Measurements from ENCODE around the gene ITPA.
"Not testable (repeated sequence)": the region's sequence is repeated elsewhere in the genome, so short reads cannot be mapped to it uniquely, and the experiment has no call there.

ITPA gene

DNA sequence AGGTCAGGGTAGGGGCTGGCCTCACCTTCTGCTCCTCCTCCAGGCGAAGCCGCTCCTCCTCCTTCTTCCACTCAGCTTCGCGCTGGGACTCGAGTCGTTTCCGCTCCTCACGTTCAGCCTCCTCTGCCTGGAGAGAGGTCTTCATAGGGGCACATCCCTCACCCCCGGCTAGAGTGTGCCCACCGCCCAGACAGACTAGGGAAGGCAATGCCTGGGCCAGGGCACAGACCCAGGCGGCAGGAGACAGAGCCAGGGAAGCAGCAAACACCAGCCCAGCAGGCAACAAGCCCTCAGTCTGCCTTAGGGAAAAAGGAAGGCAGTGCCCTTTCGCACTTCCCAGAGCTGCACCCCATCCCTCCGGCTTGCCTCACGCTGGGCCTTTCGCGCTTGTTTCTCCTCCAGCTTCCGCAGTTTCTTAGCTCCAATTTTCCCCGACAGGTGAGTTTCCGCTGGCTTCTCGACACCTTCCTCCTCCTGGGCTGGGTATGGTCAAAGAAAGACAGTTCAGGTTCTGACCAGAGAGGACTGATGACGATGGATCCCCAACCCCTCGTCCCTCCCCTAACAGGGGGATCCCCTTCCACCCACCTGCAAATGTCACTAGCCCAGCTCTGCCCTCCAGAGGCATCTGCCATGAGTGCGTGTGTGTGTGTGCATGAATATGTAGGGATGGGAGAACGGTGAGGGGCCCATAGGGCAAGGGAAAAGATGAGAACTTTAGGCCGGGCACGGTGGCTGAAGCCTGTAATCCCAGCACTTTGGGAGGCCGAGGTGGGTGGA, 9.1 kb upstream of the ITPA start:
- no peak for DNase-seq (ENCODE audit: low read depth in 2 of 2)

DNA sequence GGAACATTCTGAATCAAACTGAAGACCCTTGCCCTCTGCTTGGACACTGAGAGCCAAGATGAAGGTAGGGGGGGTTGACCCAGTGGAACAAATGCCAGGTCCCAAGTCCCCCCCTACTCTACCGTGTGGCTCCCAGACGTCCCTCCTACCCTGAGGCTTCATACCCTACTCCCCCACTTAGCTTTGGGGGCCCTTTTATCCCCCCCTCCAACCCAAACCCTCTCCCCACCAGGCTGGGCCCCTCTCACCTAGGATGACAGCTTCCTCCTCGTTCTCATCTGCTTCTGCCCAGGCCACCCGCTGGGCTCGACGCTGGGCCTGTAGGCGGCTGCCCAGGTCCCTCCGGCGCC, 6.4 kb upstream of the ITPA start:
- no peak for DNase-seq (ENCODE audit: low read depth in 2 of 2)

GRCh38 chr20:3203315-3204123, 5.8 kb upstream of the ITPA start:
- DNase-seq (ENCODE audit: low read depth in 2 of 2), result peak in 1 of 2 donors; percentile 45

- DNase-seq (ENCODE audit: low read depth in 2 of 2), result peak; percentile 81 to 93
These were observed 5.0 kb upstream of the ITPA start, which contains the start of gene DDRGK1 for GRCh38 chr20:3204124-3204794. DDRGK1 (minus strand) TSS chr20:3204682; CDS start chr20:3204627, 55 bp downstream.

DNA sequence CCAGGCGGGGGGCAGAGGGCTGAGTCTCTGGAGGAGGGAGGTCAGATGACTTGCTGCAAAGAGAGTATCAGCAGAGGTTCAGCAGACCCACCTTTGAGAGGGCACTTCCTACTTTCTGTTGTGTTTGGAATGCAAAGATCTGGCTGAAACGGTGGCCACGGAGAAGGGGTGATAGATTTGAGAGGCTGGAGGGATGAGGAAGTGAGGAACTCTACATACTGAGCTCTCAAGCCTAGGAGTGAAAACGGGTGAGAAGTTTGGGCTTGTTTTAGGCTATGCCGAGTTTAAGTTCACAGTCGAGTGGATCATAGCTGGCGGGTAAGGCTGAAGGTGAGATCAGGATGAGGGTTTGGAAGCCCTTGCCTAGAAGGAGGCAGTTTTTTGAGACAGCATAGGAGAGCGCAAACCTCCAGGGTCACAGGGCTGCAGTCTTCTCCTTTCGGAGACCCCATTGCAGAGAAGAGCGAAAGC, 477 bp upstream of the ITPA start:
- no peak for DNase-seq (ENCODE audit: low read depth in 2 of 2)

GRCh38 chr20:3209946-3210317, 634 bp downstream of the ITPA start:
- no peak for DNase-seq (ENCODE audit: low read depth in 2 of 2)

GRCh38 chr20:3210346-3210745, 1.0 kb downstream of the ITPA start:
- no peak for DNase-seq (ENCODE audit: low read depth in 2 of 2)

GRCh38 chr20:3213226-3213625, 3.9 kb downstream of the ITPA start:
- no peak for DNase-seq (ENCODE audit: low read depth in 2 of 2)

DNA sequence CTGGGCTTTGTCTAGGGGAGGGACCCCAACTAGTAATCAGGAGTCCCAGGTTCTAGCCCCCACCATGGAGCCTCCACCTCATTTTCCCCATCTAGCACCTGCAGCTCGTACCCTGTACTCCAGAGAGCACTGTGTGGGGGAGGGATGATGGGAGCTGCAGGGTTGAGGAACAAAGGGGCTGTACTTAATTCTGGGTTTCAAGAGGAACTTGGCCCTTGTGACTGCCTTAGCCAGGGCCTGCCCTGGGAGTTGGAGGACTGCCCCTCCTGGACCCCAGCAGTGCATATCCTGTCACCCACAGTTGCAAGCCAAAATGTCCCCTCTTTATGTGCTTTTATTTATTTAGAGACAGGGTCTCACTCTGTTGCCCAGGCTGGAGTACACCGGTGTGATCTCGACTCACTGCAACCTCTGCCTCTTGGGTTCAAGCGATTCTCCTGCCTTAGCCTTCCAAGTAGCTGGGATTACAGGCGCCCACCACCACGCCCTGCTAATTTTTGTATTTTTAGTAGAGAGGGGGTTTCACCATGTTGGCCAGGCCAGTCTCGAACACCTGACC, 6.1 kb downstream of the ITPA start:
- not testable (repeated sequence) for DNase-seq (ENCODE audit: low read depth in 2 of 2)

GRCh38 chr20:3218307-3218988, 9.2 kb downstream of the ITPA start:
- peak; percentile 76 to 80 for DNase-seq (ENCODE audit: low read depth in 2 of 2)

GRCh38 chr20:3221398-3222226, 12.3 kb downstream of the ITPA start:
- DNase-seq (ENCODE audit: low read depth in 2 of 2), result no peak

DNA sequence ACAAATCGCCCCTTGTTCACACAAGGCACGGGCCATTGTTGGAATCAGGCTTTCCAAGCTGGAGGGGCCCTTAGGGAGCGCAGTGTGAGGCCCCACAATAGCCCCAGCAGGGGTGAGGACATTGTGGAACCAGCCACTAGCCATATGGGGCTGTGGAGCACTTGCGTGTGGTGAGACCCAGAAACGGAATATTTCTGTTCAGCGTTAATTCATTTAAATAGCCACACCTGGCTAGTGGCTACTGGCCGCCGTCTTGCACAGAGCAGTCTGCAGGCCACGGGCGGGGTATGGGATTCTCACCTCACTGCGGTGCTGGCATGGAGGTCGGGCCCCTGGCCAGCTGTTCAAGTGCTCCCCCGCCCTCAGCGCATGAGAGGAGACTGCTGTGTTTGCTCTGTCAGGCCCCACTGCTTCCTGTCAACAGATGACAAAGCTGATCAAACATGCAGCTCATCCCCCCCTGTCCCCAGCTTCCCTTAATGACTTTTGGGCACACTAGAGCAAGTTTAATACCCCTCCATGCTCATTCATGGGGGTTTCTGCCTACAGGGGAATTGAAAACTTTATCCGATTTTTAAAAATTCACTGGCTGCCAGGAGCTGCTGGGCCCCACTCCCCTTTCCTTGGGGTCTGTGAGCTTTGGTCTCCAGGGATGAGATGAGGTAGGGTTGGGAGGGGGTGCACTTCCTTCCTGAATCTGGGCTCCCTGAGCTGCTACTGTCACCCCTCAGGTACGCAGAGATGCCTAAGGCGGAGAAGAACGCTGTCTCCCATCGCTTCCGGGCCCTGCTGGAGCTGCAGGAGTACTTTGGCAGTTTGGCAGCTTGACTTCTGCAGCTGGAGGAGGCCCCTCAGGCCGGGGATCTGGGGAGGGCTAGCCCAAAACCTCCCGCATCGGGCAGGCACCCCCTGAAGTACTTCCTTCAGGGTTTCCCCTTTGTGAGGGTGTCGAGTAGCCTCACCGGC, 13.6 kb downstream of the ITPA start:
- DNase-seq (ENCODE audit: low read depth in 2 of 2), result no peak

- no peak for DNase-seq (ENCODE audit: low read depth in 2 of 2)
These were observed 14.3 kb downstream of the ITPA start for GRCh38 chr20:3223651-3223993.

DNA sequence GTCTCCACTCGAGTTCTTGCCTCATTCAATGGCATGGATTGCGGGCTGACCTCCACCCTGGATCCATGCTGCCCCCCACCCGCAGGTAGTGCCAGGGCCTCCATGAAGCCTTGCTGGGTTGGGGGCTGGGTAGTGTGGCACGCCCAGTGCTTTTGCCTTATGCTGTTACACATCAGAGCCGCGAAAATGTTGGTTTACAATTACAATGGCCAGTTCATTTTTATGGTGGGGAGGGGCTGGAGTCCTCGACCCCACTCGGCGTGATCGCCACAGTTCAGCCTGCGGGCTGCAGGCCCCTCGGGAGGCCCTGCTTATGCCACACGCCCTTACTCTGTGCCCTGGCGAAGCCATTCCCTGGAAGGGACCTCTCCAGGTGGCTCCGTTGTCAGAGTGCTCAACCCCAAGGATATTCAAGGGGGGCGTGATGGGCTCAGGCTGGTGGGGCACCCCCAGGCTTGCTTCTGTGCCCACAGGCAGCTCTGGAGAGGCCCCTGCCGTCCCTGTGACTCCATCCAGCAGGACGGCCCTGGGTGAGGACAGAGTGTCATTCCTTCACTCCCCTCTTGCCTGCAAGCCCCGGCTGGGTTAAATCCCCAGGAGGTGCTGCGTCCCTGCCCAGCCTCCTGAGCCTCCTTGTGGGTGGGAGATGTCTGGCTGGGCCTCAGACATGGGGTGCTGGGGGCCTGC, 14.8 kb downstream of the ITPA start:
- no peak for DNase-seq (ENCODE audit: low read depth in 2 of 2)

GRCh38 chr20:3224681-3225421, 15.6 kb downstream of the ITPA start:
- DNase-seq (ENCODE audit: low read depth in 2 of 2), result no peak

- no peak for DNase-seq (ENCODE audit: low read depth in 2 of 2)
These were observed 16.8 kb downstream of the ITPA start for GRCh38 chr20:3226093-3226492.

DNA sequence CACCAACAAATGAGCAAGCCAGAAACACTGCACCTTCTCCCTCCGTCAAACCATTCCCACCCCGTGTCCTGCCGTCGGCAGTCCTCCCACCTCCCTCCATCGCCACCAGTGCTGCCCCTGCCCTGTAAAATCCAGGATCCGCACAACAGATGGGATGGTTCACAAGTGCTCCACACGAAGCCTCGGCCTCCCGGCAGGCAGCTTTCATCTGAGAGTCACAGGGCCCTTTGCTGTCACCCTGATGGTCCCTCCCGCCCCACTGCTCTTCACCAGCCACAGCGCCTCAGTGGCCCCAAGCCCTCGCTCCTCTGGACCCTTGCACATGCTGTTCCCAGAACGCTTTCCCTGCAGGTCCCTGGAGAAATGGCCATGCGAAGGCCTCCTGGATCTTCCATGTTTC, 17.6 kb downstream of the ITPA start:
- no peak for DNase-seq (ENCODE audit: low read depth in 2 of 2)

- DNase-seq (ENCODE audit: low read depth in 2 of 2), result no peak
These were observed 18.2 kb downstream of the ITPA start for GRCh38 chr20:3227506-3227905.

Measured in stimulated activated CD4-positive, alpha-beta T cell treated with anti-CD3 and anti-CD28 coated beads, Interleukin-4, amount 100 ng/mL, for 48 hours (primary cell).